ENCODE results near the gene PRKG1.

PRKG1 gene

GRCh38 chr10:51176976-51177695 is 102.8 kb downstream of the PRKG1 start:
- no peaks in the 10 kb centered on the region for H3K27me3 Mint-ChIP-seq
- DNase-seq (no peak), ATAC-seq (replicated peaks) (no peak)
- H3K27ac Mint-ChIP-seq = no peak overlapping the region
- no peaks in the 10 kb centered on the region for H3K4me1 Mint-ChIP-seq (ENCODE audit: low read depth in 2 of 2)
- no peaks in the 10 kb centered on the region for H3K36me3 Mint-ChIP-seq (ENCODE audit: insufficient read depth)
- H3K9me3 Mint-ChIP-seq = no peaks in the 10 kb centered on the region
- no peak overlapping the region for H3K4me3 Mint-ChIP-seq

GRCh38 chr10:51178634-51179033 is 104.3 kb downstream of the PRKG1 start:
- no peak for ATAC-seq (replicated peaks)
- Mint-ChIP-seq H3K9me3 (no peaks in the 10 kb centered on the region), H3K4me3 (no peak overlapping the region), H3K27me3 (no peaks in the 10 kb centered on the region), H3K4me1 (ENCODE audit: low read depth in 2 of 2) (no peaks in the 10 kb centered on the region), H3K36me3 (ENCODE audit: insufficient read depth) (no peaks in the 10 kb centered on the region), H3K27ac (no peak overlapping the region)
- no peak for DNase-seq

DNA sequence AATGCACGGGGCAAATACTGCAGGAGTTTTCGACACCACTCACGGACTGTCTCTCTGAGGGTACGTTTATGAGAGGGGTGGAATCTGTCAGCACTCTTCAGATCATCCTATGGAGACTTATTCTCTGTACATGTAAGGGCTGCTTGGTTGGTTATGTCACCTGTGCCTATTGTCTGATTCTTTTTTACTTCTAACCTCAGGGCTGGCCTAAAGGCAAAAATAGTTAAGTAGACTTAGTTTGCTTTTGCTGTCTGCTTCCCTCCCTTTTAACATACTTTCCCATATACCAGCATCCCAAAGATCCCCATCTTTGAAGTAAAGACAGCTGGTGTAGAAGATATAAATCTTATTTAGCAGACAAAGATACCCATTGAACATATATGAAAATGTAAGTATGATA is 105.9 kb downstream of the PRKG1 start:
- H3K36me3 Mint-ChIP-seq (ENCODE audit: insufficient read depth) = no peaks in the 10 kb centered on the region
- H3K9me3 Mint-ChIP-seq = no peaks in the 10 kb centered on the region
- DNase-seq = no peak
- H3K4me3 Mint-ChIP-seq = no peak overlapping the region
- H3K27ac Mint-ChIP-seq = no peak overlapping the region
- no peaks in the 10 kb centered on the region for H3K27me3 Mint-ChIP-seq
- no peaks in the 10 kb centered on the region for H3K4me1 Mint-ChIP-seq (ENCODE audit: low read depth in 2 of 2)
- ATAC-seq (replicated peaks) = no peak

DNA sequence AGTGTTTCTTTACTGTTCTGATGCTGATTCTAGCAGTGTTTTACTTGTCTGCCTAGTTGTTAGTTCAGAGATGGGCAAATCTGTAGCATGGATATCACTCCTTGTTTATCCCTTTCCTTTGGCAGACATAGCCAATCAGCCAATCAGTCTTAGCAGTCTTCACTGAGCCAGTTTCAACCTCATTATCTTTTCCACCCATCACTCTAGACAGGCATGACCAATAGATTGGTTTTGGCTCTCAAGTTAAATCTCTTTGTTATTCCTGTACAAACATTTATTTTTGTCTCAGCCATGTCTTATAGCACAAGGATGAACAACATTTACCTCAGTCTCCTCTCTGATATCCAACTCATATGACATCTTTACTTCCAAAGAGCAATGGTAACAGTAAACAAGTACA is 109.5 kb downstream of the PRKG1 start:
- no peaks in the 10 kb centered on the region for H3K36me3 Mint-ChIP-seq (ENCODE audit: insufficient read depth)
- H3K27ac Mint-ChIP-seq = no peak overlapping the region
- H3K4me3 Mint-ChIP-seq = no peak overlapping the region
- H3K4me1 Mint-ChIP-seq (ENCODE audit: low read depth in 2 of 2) = no peaks in the 10 kb centered on the region
- DNase-seq = no peak
- no peak for ATAC-seq (replicated peaks)
- no peaks in the 10 kb centered on the region for H3K9me3 Mint-ChIP-seq
- H3K27me3 Mint-ChIP-seq = no peaks in the 10 kb centered on the region

- no peaks in the 10 kb centered on the region for H3K27me3 Mint-ChIP-seq
- H3K4me3 Mint-ChIP-seq = no peak overlapping the region
These were observed 112.1 kb downstream of the PRKG1 start for GRCh38 chr10:51186361-51186760.

DNA sequence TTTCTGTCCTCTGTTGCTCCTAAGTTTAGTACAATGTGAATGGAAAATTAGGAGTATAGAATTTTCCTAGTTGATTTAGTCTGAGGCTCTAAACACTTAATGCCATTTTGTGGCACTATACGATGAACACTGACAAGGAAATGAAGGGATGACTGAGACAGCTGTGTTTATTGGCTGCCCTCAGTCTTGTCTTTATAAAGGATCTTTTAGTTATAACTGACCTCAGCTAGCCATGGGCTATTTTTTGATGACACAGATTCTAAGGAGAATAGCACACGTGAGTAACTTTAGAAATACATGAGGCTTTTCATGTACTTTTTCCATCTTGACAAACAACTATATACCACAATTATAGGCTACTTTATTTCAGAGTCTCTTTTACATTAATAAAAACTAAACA is 113.7 kb downstream of the PRKG1 start:
- Mint-ChIP-seq H3K4me1 (ENCODE audit: low read depth in 2 of 2) (no peaks in the 10 kb centered on the region), H3K9me3 (no peaks in the 10 kb centered on the region), H3K27ac (no peak overlapping the region), H3K36me3 (ENCODE audit: insufficient read depth) (no peaks in the 10 kb centered on the region), H3K4me3 (no peak overlapping the region), H3K27me3 (no peaks in the 10 kb centered on the region)
- ATAC-seq (replicated peaks) (no peak), DNase-seq (no peak)

More at GRCh38 chr10:51186361-51186760, 112.1 kb downstream of the PRKG1 start:
- H3K9me3 Mint-ChIP-seq = no peaks in the 10 kb centered on the region
- H3K4me1 Mint-ChIP-seq (ENCODE audit: low read depth in 2 of 2) = no peaks in the 10 kb centered on the region
- DNase-seq (no peak), ATAC-seq (replicated peaks) (no peak)
- no peaks in the 10 kb centered on the region for H3K36me3 Mint-ChIP-seq (ENCODE audit: insufficient read depth)
- H3K27ac Mint-ChIP-seq = no peak overlapping the region

DNA sequence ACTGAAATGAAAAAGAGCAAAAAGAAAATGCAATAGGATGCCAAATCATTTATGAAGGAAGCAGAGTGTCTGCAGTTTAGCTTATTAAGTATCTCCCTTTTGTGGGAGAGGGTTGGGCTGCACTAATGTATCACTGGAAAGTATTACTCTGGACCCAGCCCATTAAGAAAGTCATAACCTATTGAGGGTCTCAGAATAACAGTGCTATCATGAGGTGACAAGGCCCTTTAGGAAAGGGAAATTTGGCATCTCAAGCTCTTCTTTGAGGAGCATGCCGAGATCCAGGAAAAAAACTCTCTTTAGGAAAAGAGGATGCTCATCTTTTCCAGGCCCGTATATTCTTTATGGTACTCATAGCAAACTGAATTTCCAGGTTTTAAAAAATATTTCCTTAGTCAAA is 114.6 kb downstream of the PRKG1 start:
- Mint-ChIP-seq H3K4me1 (ENCODE audit: low read depth in 2 of 2) (no peaks in the 10 kb centered on the region), H3K27me3 (no peaks in the 10 kb centered on the region), H3K9me3 (no peaks in the 10 kb centered on the region), H3K27ac (no peak overlapping the region), H3K36me3 (ENCODE audit: insufficient read depth) (no peaks in the 10 kb centered on the region), H3K4me3 (no peak overlapping the region)
- ATAC-seq (replicated peaks) = no peak
- no peak for DNase-seq

DNA sequence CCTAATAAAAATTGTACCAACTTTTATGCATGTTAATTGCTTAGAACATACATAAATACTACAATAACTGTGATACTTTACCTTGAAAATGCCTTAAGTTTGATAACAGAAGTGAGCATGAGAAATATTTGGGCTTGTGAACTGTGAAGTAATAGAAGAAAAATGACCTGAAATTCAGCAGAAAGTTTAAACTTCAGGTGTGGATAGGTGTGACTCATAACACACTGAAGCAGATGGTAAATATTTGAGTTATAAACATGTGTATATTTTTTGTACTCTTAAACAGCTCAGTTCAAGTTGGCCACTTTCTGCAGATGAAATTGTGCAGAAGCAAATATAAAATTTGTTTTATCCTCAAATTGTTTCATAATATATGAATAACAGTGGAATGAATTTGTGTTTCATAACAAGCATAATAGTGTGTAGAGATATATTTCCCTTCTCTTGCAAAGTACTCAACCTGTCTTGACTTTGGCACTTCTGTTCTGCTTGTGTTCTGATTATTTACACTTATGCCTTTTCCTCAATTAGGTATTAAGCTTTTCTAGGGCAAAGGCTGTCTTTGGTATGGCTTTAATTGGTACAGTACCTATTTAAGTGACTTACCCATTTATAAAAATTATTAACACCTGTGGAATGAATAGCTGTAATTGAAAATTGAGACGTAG is 122.4 kb downstream of the PRKG1 start:
- H3K4me1 Mint-ChIP-seq (ENCODE audit: low read depth in 2 of 2) = no peaks in the 10 kb centered on the region
- no peaks in the 10 kb centered on the region for H3K36me3 Mint-ChIP-seq (ENCODE audit: insufficient read depth)
- H3K4me3 Mint-ChIP-seq = no peak overlapping the region
- peaks cover 0 to 4% of the 10 kb centered on the region in 2 donors for H3K9me3 Mint-ChIP-seq
- no peak for DNase-seq
- no peaks in the 10 kb centered on the region for H3K27me3 Mint-ChIP-seq
- H3K27ac Mint-ChIP-seq = no peak overlapping the region
- no peak for ATAC-seq (replicated peaks)

GRCh38 chr10:51198170-51198569 is 123.9 kb downstream of the PRKG1 start:
- Mint-ChIP-seq H3K27me3 (no peaks in the 10 kb centered on the region), H3K9me3 (peaks cover 0 to 4% of the 10 kb centered on the region in 2 donors), H3K27ac (no peak overlapping the region), H3K4me1 (ENCODE audit: low read depth in 2 of 2) (no peaks in the 10 kb centered on the region), H3K4me3 (no peak overlapping the region), H3K36me3 (ENCODE audit: insufficient read depth) (no peaks in the 10 kb centered on the region)
- no peak for ATAC-seq (replicated peaks)
- no peak for DNase-seq

- no peaks in the 10 kb centered on the region for H3K4me1 Mint-ChIP-seq (ENCODE audit: low read depth in 2 of 2)
- H3K4me3 Mint-ChIP-seq = no peak overlapping the region
- ATAC-seq (replicated peaks) (no peak), DNase-seq (no peak)
- H3K27ac Mint-ChIP-seq = no peak overlapping the region
- no peaks in the 10 kb centered on the region for H3K36me3 Mint-ChIP-seq (ENCODE audit: insufficient read depth)
- no peaks in the 10 kb centered on the region for H3K27me3 Mint-ChIP-seq
- H3K9me3 Mint-ChIP-seq = peaks cover 0 to 4% of the 10 kb centered on the region in 2 donors
These were observed 127.7 kb downstream of the PRKG1 start for GRCh38 chr10:51201947-51202346.

DNA sequence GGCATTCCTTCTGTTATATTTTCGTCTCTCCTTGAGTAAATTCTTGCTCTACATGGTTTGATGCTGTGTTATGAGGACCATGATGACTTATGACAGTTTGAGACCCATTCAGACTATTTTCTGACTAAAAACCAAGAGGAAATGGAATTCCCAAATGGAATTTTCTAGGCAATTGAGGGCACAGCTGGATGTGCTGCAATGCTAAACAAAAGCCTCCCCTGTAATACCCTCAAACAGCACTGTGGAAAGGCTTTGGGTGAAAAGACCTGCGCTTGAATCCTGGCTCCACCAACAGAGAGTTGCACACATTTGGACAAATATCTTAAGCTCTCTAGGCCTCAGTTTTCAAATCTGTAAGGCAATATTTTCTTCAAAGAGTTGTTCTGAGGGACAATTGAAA is 129.1 kb downstream of the PRKG1 start:
- DNase-seq (no peak), ATAC-seq (replicated peaks) (no peak)
- Mint-ChIP-seq H3K36me3 (ENCODE audit: insufficient read depth) (no peaks in the 10 kb centered on the region), H3K4me1 (ENCODE audit: low read depth in 2 of 2) (no peaks in the 10 kb centered on the region), H3K27ac (no peak overlapping the region), H3K9me3 (peaks cover 0 to 4% of the 10 kb centered on the region in 2 donors), H3K27me3 (no peaks in the 10 kb centered on the region), H3K4me3 (no peak overlapping the region)

GRCh38 chr10:51204066-51204465 is 129.8 kb downstream of the PRKG1 start:
- Mint-ChIP-seq H3K9me3 (peaks cover 0 to 4% of the 10 kb centered on the region in 2 donors), H3K4me1 (ENCODE audit: low read depth in 2 of 2) (no peaks in the 10 kb centered on the region), H3K36me3 (ENCODE audit: insufficient read depth) (no peaks in the 10 kb centered on the region), H3K27me3 (no peaks in the 10 kb centered on the region), H3K27ac (no peak overlapping the region), H3K4me3 (no peak overlapping the region)
- DNase-seq = no peak
- ATAC-seq (replicated peaks) = no peak

- H3K9me3 Mint-ChIP-seq = peaks cover 0 to 3% of the 10 kb centered on the region in 2 donors
- no peaks in the 10 kb centered on the region for H3K27me3 Mint-ChIP-seq
- ATAC-seq (replicated peaks) = no peak
- H3K4me3 Mint-ChIP-seq = no peak overlapping the region
- no peak for DNase-seq
- no peaks in the 10 kb centered on the region for H3K36me3 Mint-ChIP-seq (ENCODE audit: insufficient read depth)
- H3K27ac Mint-ChIP-seq = no peak overlapping the region
- no peaks in the 10 kb centered on the region for H3K4me1 Mint-ChIP-seq (ENCODE audit: low read depth in 2 of 2)
These were observed 130.4 kb downstream of the PRKG1 start for GRCh38 chr10:51204701-51205100.

DNA sequence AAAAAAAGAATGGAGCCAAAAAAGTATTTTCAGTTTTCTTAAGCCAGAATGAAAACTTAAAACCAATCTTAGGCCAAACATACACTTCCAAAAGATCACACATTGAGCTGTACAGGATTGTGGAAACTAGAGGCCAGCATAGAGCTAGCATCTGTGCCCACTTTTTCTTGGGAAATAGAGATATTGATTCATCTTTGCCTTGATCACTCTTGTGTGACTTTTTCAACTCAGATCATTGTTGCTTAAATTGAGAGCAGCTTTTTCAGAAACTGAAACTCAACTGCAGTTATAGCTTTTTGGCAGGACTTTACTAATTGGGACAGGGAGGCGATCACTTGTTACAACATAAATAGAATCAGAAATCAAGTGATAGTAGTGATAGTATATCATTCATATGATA is 132.2 kb downstream of the PRKG1 start:
- Mint-ChIP-seq H3K36me3 (ENCODE audit: insufficient read depth) (no peaks in the 10 kb centered on the region), H3K4me3 (no peak overlapping the region), H3K27me3 (no peaks in the 10 kb centered on the region), H3K4me1 (ENCODE audit: low read depth in 2 of 2) (no peaks in the 10 kb centered on the region), H3K27ac (no peak overlapping the region), H3K9me3 (no peaks in the 10 kb centered on the region)
- DNase-seq (no peak), ATAC-seq (replicated peaks) (no peak)

Measured in effector memory CD8-positive, alpha-beta T cell (primary cell).